ENCODE measurements around the gene LMOD3.

GRCh38 chr3:69161587-69162307, 39.4 kb upstream of the LMOD3 start:
- TF ChIP-seq CTCF (IDR thresholded peaks at IDR 0.05), result peak; percentile 87 to 97 (median 94)
- TF ChIP-seq POLR2A (IDR thresholded peaks at IDR 0.05), result no peak

Data from adrenal gland (tissue), 5 donors.